B cell (primary cell): ENCODE data around the gene WDR54. TPM values are rescaled to one million over a fixed set of nuclear protein-coding genes. Genes with fewer than 3 reads are reported as not detected.

Source experiments
- ATAC-seq: fragments of 200-7000 bp; cut with Tn5 transposase; one replicate; pipeline ENCODE4 v1.10.0; 2021; ENCODE audit warnings: low read depth, mild to moderate bottlenecking, moderate number of reproducible peaks, moderate library complexity
- CTCF ChIA-PET: fragments of 350-600 bp; sonication (Branson Sonifier 250); formaldehyde crosslinking; loops from one replicate; lab custom pipeline; 2021; ENCODE audit warnings: antibody characterized with exemption, inconsistent platforms; lab: Charles Lee
- POLR2A ChIA-PET: fragments of 350-600 bp; sonication (Branson Sonifier 250); formaldehyde crosslinking; loops from one replicate; lab custom pipeline; 2021; ENCODE audit warnings: antibody characterized with exemption; lab: Charles Lee
- DNase-seq: peaks from one replicate; pipeline ENCODE4 v3.0.0; 2013
- H2AFZ ChIP-seq: 2 replicates; pipeline ENCODE4 v1.6.1; 2012; ENCODE audit warnings: mild to moderate bottlenecking, low read depth, low read length; ENCODE audit not compliant: insufficient read depth, poor library complexity, severe bottlenecking
- H3K27ac ChIP-seq, 2 donors: 1 replicate in 1 of 2; 2 replicates in 1 of 2; pipeline ENCODE4 v1.5.1; 2012 to 2013; ENCODE audit warnings: low read length in 2 of 2, mild to moderate bottlenecking in 2 of 2, moderate library complexity in 1 of 2
- H3K27me3 ChIP-seq, 4 experiments: fragments of 200-600 bp in 1 of 4; sonication (generic) in 1 of 4; replicated peaks in 1 of 4; 1 replicate in 2 of 4; 2 replicates in 2 of 4; pipeline versions ENCODE4 v1.6.1 to v1.7.0; 2013 to 2016; ENCODE audit warnings: low read length in 3 of 4, mild to moderate bottlenecking in 2 of 4, mixed read lengths in 1 of 4, moderate library complexity in 1 of 4; ENCODE audit not compliant: insufficient read depth in 4 of 4, control insufficient read depth in 3 of 4; ENCODE audit errors: control extremely low read depth in 1 of 4
- H3K36me3 ChIP-seq, 2 experiments: replicated peaks in 1 of 2; 1 replicate in 1 of 2; 2 replicates in 1 of 2; pipeline versions ENCODE4 v1.6.1 to v1.7.1; 2013; ENCODE audit warnings: low read length in 1 of 2; ENCODE audit not compliant: insufficient read depth in 2 of 2, control insufficient read depth in 1 of 2; ENCODE audit errors: control extremely low read depth in 1 of 2, extremely low read depth in 1 of 2
- H3K4me1 ChIP-seq, 2 donors: fragments of 200-600 bp in 1 of 2; sonication (generic) in 1 of 2; 1 replicate in 1 of 2; 2 replicates in 1 of 2; pipeline versions ENCODE4 v1.5.1 to v1.6.1; 2013 to 2017; ENCODE audit warnings: low read length in 2 of 2; ENCODE audit not compliant: control insufficient read depth in 2 of 2, insufficient read depth in 2 of 2
- H3K4me2 ChIP-seq: replicated peaks from 2 replicates; pipeline ENCODE3; 2012; ENCODE audit warnings: mild to moderate bottlenecking, low read depth, low read length; ENCODE audit not compliant: poor library complexity, severe bottlenecking
- H3K4me3 ChIP-seq, 5 experiments: fragments of 200-600 bp in 1 of 5; sonication (generic) in 1 of 5; 1 replicate in 3 of 5; 2 replicates in 2 of 5; pipeline versions ENCODE4 v1.5.1 to v1.7.0; 2011 to 2016; ENCODE audit warnings: low read length in 4 of 5, mild to moderate bottlenecking in 4 of 5, low read depth in 2 of 5, control low read depth in 1 of 5, moderate library complexity in 1 of 5; ENCODE audit not compliant: insufficient read depth in 1 of 5; ENCODE audit errors: control extremely low read depth in 1 of 5, extremely low read depth in 1 of 5
- H3K79me2 ChIP-seq: fragments of 200-600 bp; sonication (generic); one replicate; pipeline ENCODE4 v1.6.0; 2016; ENCODE audit warnings: low read length; ENCODE audit not compliant: control insufficient read depth, insufficient read depth
- H3K9ac ChIP-seq: fragments of 200-600 bp; sonication (generic); 2 replicates; pipeline ENCODE4 v1.6.1; 2017; ENCODE audit warnings: mild to moderate bottlenecking, low read length, moderate library complexity
- H3K9me3 ChIP-seq, 3 donors: one replicate each; pipeline versions ENCODE4 v1.6.1 to v1.7.1; 2013; ENCODE audit warnings: low read length in 2 of 3; ENCODE audit not compliant: control insufficient read depth in 2 of 3, insufficient read depth in 1 of 3; ENCODE audit errors: control extremely low read depth in 1 of 3
- H4K20me1 ChIP-seq: 2 replicates; pipeline ENCODE4 v1.6.0; 2012; ENCODE audit warnings: mild to moderate bottlenecking, low read length; ENCODE audit not compliant: insufficient read depth, control insufficient read depth, poor library complexity, severe bottlenecking
- H3K27ac Mint-ChIP-seq: one replicate; pipeline ENCODE4 v1.8.0; 2021; ENCODE audit warnings: mixed read lengths
- H3K27me3 Mint-ChIP-seq: one replicate; pipeline ENCODE4 v1.8.0; 2021; ENCODE audit warnings: mixed read lengths
- H3K4me1 Mint-ChIP-seq: one replicate; pipeline ENCODE4 v1.8.0; 2021; ENCODE audit warnings: mixed read lengths
- H3K4me3 Mint-ChIP-seq: one replicate; pipeline ENCODE4 v1.8.0; 2021; ENCODE audit warnings: mixed read lengths
- H3K9me3 Mint-ChIP-seq: one replicate; pipeline ENCODE4 v1.8.0; 2022; ENCODE audit warnings: mixed read lengths; ENCODE audit not compliant: insufficient read depth
- CTCF ChIP-seq: fragments of 200-600 bp; IDR thresholded peaks from one replicate; pipeline ENCODE4 v1.8.0; 2022; ENCODE audit warnings: antibody characterized with exemption, mild to moderate bottlenecking
- EZH2 ChIP-seq: IDR thresholded peaks from 2 replicates; pipeline ENCODE4 v1.6.1; 2012; ENCODE audit warnings: borderline replicate concordance, low read depth, mild to moderate bottlenecking, moderate library complexity, low read length; ENCODE audit not compliant: insufficient read depth, poor library complexity, severe bottlenecking
- WGBS: methylation state at CpG from one replicate; pipeline ENCODE4 v1.1.5; 2013; ENCODE audit warnings: missing lambda C conversion rate; ENCODE audit not compliant: insufficient coverage; 5-methylcytosine and 5-hydroxymethylcytosine counted together
- intact Hi-C: fragments of 100-400 bp; cut with micrococcal nuclease; formaldehyde crosslinking; loops from one replicate; pipeline ENCODE4 v1.10.0; 2022
- polyA plus RNA-seq: library from polyadenylated mRNA; depleted of rRNA; stranded (reverse); fragments of >200 nt; gene quantifications from 2 replicates; pipeline ENCODE4 v1.2.3, GENCODE V29; 2012
- total RNA-seq, 2 donors: library from RNA; stranded (reverse); fragments of 120-200 nt in 1 of 2; gene quantifications; 1 replicate in 1 of 2; 2 replicates in 1 of 2; pipeline versions ENCODE4 v1.2.3 to v1.2.4, GENCODE V29; 2013 to 2022

The WDR54 gene
- total and polyA plus RNA-seq, 2 donors (not counting 1 experiment from before 2014, with no cell fraction given): 42.2 to 52.8 TPM

GRCh38 chr2:74430502-74430901 lies 9.0 kb downstream of the WDR54 start:
- H3K79me2 ChIP-seq: no peaks in the 10 kb centered on the region
- no peak for ATAC-seq
- H3K4me2 ChIP-seq: no peak overlapping the region
- H3K9me3 Mint-ChIP-seq: no peaks in the 10 kb centered on the region
- intact Hi-C loops: no loop called here
- no peaks in the 10 kb centered on the region for H3K4me1 ChIP-seq
- peaks cover under 1% of the 10 kb centered on the region for H3K4me1 Mint-ChIP-seq
- H3K36me3 ChIP-seq: no peaks in the 10 kb centered on the region
- no peaks in the 10 kb centered on the region for H3K27me3 Mint-ChIP-seq
- H4K20me1 ChIP-seq: no peaks in the 10 kb centered on the region
- no peak overlapping the region for H3K27ac Mint-ChIP-seq
- no peaks in the 10 kb centered on the region for H3K9me3 ChIP-seq
- DNase-seq: no peak
- ChIA-PET CTCF (interaction anchor here (0.6 kb wide), 1 partner anchor 279 kb away, joined by 3 read pairs; no protein-coding TSS in a partner anchor), POLR2A (interaction anchor here (1.3 kb wide), 1 partner anchor 9 kb away, joined by 3 read pairs; the partner anchor contains the start of genes C2orf81 and WDR54)
- H3K4me3 ChIP-seq: no peak overlapping the region
- over 99% methylated on average over 8 of the region's 11 CpGs for WGBS
- H2AFZ ChIP-seq: no peak overlapping the region
- no peak overlapping the region for H3K27ac ChIP-seq
- no peaks in the 10 kb centered on the region for H3K27me3 ChIP-seq
- H3K4me3 Mint-ChIP-seq: no peak overlapping the region
- no peak for TF ChIP-seq EZH2
- TF ChIP-seq CTCF: no peak
- H3K9ac ChIP-seq: no peak overlapping the region

DNA sequence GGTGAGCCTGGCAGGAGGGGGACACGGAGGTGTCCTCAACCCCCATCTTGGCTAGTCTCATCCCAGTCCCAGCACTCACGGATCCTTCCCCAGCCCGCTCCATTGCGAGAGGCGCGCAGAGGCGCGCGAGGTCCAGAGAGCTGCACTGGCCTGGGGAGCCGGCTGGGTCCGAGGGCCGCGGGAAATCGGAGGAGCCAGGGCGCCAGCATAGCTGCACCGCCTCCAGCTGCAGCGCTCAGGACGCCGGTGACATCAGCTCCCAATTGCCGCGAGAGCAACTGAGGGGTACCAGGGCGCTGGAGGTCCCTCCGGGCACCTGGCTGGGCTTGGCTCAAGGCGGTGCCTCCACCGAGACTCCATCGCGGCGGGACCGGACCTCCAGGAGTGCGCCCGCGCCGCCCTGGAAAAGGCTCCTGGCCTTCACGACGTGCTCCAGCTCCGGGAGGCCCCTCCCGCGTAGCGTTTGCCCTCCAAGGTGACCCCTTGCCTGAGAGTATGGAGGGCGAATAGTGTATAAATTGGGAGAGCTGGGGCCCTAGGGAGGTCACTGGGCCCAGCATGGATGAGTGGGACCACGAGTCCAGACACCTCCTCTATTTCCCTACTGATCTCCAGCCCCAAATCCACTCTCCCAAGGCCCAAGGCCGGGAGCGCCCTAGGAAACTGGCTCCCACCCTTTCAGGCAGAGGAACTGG lies 14.7 kb downstream of the WDR54 start:
- no peaks in the 10 kb centered on the region for H3K9me3 Mint-ChIP-seq
- ChIA-PET CTCF (interaction anchor here (0.7 kb wide), 1 partner anchor 62 kb away, joined by 3 read pairs; no protein-coding TSS in a partner anchor), POLR2A (no interaction called here)
- Histone ChIP-seq H3K27me3 (peaks cover 0 to 15% (median 3%) of the 10 kb centered on the region in 4 experiments), H3K79me2 (no peaks in the 10 kb centered on the region), H3K4me2 (no peak overlapping the region), H3K4me1 (peaks cover 27 to 32% of the 10 kb centered on the region in 2 donors), H4K20me1 (no peaks in the 10 kb centered on the region), H2AFZ (no peak overlapping the region), H3K27ac (no peak overlapping the region), H3K9me3 (peaks cover 0 to 4% (median 0%) of the 10 kb centered on the region in 3 donors), H3K4me3 (no peak overlapping the region), H3K9ac (no peak overlapping the region), H3K36me3 (no peaks in the 10 kb centered on the region)
- 96% methylated on average over 34 of the region's 43 CpGs for WGBS
- H3K27me3 Mint-ChIP-seq: peaks cover 3% of the 10 kb centered on the region
- H3K27ac Mint-ChIP-seq: no peak overlapping the region
- intact Hi-C loops: no loop called here
- peaks cover 41% of the 10 kb centered on the region for H3K4me1 Mint-ChIP-seq
- DNase-seq (no peak), ATAC-seq (no peak)
- no peak overlapping the region for H3K4me3 Mint-ChIP-seq
- TF ChIP-seq EZH2 (no peak), CTCF (no peak)
